H9 (cell line): ENCODE measurements around the gene COA4. TPM values are rescaled to one million over a fixed set of nuclear protein-coding genes. Genes with fewer than 3 reads are reported as not detected.
A peak's percentile ranks its signal among the peaks of the same experiment; 100 is the strongest.

Experiments
- DNase-seq: peaks from one replicate; pipeline ENCODE4 v3.0.0-alpha.2; 2017
- H2AFZ ChIP-seq: one replicate; pipeline ENCODE4 v1.6.1; 2013; ENCODE audit warnings: mild to moderate bottlenecking, low read length, control low read depth, moderate library complexity
- H2AK5ac ChIP-seq: 2 replicates; pipeline ENCODE4 v1.6.1; 2013; ENCODE audit warnings: low read length, control low read depth, mixed read lengths; ENCODE audit not compliant: insufficient read length
- H2BK120ac ChIP-seq: one replicate; pipeline ENCODE4 v1.6.1; 2013; ENCODE audit warnings: low read depth, mild to moderate bottlenecking, low read length, control low read depth, inconsistent platforms; ENCODE audit not compliant: poor library complexity, severe bottlenecking
- H2BK12ac ChIP-seq: 2 replicates; pipeline ENCODE4 v1.6.1; 2013; ENCODE audit warnings: low read length, control low read depth, mixed read lengths, low read depth; ENCODE audit not compliant: insufficient read length
- H2BK15ac ChIP-seq: 2 replicates; pipeline ENCODE4 v1.6.1; 2013; ENCODE audit warnings: low read depth, low read length, control low read depth
- H2BK20ac ChIP-seq: one replicate; pipeline ENCODE4 v1.6.1; 2013; ENCODE audit warnings: low read depth, mild to moderate bottlenecking, low read length, control low read depth, inconsistent platforms; ENCODE audit not compliant: poor library complexity, severe bottlenecking
- H2BK5ac ChIP-seq: 2 replicates; pipeline ENCODE4 v1.6.1; 2013; ENCODE audit warnings: low read length, control low read depth, mixed read lengths; ENCODE audit not compliant: insufficient read length
- H3K14ac ChIP-seq: 2 replicates; pipeline ENCODE4 v1.6.1; 2013; ENCODE audit warnings: low read length, control low read depth; ENCODE audit not compliant: insufficient read depth
- H3K18ac ChIP-seq: 2 replicates; pipeline ENCODE4 v1.6.1; 2013; ENCODE audit warnings: low read depth, mild to moderate bottlenecking, mixed read lengths, low read length, control low read depth; ENCODE audit not compliant: insufficient read length
- H3K23ac ChIP-seq: 2 replicates; pipeline ENCODE4 v1.6.1; 2013; ENCODE audit warnings: low read length, control low read depth, mixed read lengths, low read depth; ENCODE audit not compliant: insufficient read length
- H3K23me2 ChIP-seq: 2 replicates; pipeline ENCODE4 v1.6.1; 2013; ENCODE audit warnings: low read depth, mild to moderate bottlenecking, mixed read lengths, low read length, control low read depth; ENCODE audit not compliant: insufficient read length, poor library complexity, severe bottlenecking
- H3K27ac ChIP-seq: 2 replicates; pipeline ENCODE4 v1.5.1; 2013; ENCODE audit warnings: low read length, control low read depth, mixed read lengths, low read depth; ENCODE audit not compliant: insufficient read length
- H3K27me3 ChIP-seq: 2 replicates; pipeline ENCODE4 v1.6.1; 2013; ENCODE audit warnings: low read length, control low read depth, inconsistent platforms; ENCODE audit not compliant: insufficient read depth
- H3K4ac ChIP-seq: 2 replicates; pipeline ENCODE4 v1.6.1; 2013; ENCODE audit warnings: low read depth, mild to moderate bottlenecking, control low read depth, inconsistent platforms, low read length, moderate library complexity
- H3K4me1 ChIP-seq: 2 replicates; pipeline ENCODE4 v1.6.1; 2013; ENCODE audit warnings: low read length, control low read depth, inconsistent platforms; ENCODE audit not compliant: insufficient read depth
- H3K4me2 ChIP-seq: 2 replicates; pipeline ENCODE4 v1.6.1; 2013; ENCODE audit warnings: low read length, control low read depth, mixed read lengths; ENCODE audit not compliant: insufficient read length, insufficient read depth
- H3K56ac ChIP-seq: 2 replicates; pipeline ENCODE4 v1.6.1; 2013; ENCODE audit warnings: low read depth, mild to moderate bottlenecking, mixed read lengths, low read length, control low read depth; ENCODE audit not compliant: insufficient read length
- H3K79me1 ChIP-seq: 2 replicates; pipeline ENCODE4 v1.6.1; 2013; ENCODE audit warnings: low read depth, mild to moderate bottlenecking, moderate library complexity, low read length, control low read depth, inconsistent platforms; ENCODE audit not compliant: insufficient read depth, poor library complexity, severe bottlenecking
- H3K79me2 ChIP-seq: 2 replicates; pipeline ENCODE4 v1.6.1; 2013; ENCODE audit warnings: low read length, control low read depth, inconsistent platforms; ENCODE audit not compliant: insufficient read depth
- H3K9ac ChIP-seq: 2 replicates; pipeline ENCODE4 v1.6.1; 2013; ENCODE audit warnings: low read length, control low read depth, mixed read lengths; ENCODE audit not compliant: insufficient read length; ENCODE audit errors: extremely low read depth
- H3K9me3 ChIP-seq: one replicate; pipeline ENCODE4 v1.6.1; 2013; ENCODE audit warnings: low read depth, low read length, inconsistent platforms; ENCODE audit not compliant: control insufficient read depth
- H3T11ph ChIP-seq: one replicate; pipeline ENCODE4 v1.6.1; 2013; ENCODE audit warnings: mild to moderate bottlenecking, low read length, control low read depth, inconsistent platforms
- H4K20me1 ChIP-seq: one replicate; pipeline ENCODE4 v1.6.1; 2013; ENCODE audit not compliant: control insufficient read depth, insufficient read length, insufficient read depth
- H4K5ac ChIP-seq: 2 replicates; pipeline ENCODE4 v1.6.1; 2013; ENCODE audit warnings: low read depth, mild to moderate bottlenecking, mixed read lengths, low read length, control low read depth; ENCODE audit not compliant: insufficient read length
- H4K8ac ChIP-seq: replicated peaks from 2 replicates; pipeline ENCODE4 v1.6.1; 2013; ENCODE audit warnings: low read length, control low read depth, mixed read lengths, low read depth; ENCODE audit not compliant: insufficient read length
- H4K91ac ChIP-seq: 2 replicates; pipeline ENCODE4 v1.6.1; 2013; ENCODE audit warnings: low read depth, mild to moderate bottlenecking, moderate library complexity, mixed read lengths, low read length, control low read depth; ENCODE audit not compliant: insufficient read length
- H3K27ac Mint-ChIP-seq, 3 experiments: 2 replicates in 2 of 3; 3 replicates in 1 of 3; pipeline ENCODE4 v1.8.0; 2020 to 2021; ENCODE audit warnings: mixed read lengths in 3 of 3, mild to moderate bottlenecking in 1 of 3, moderate library complexity in 1 of 3
- H3K27me3 Mint-ChIP-seq: 2 replicates; pipeline ENCODE4 v1.8.0; 2021; ENCODE audit warnings: low read depth, mild to moderate bottlenecking, moderate library complexity, mixed read lengths
- H3K36me3 Mint-ChIP-seq, 3 experiments: 2 replicates in 2 of 3; 3 replicates in 1 of 3; pipeline ENCODE4 v1.8.0; 2020 to 2021; ENCODE audit warnings: low read depth in 3 of 3, mixed read lengths in 3 of 3; ENCODE audit not compliant: insufficient read depth in 1 of 3
- H3K4me1 Mint-ChIP-seq, 2 experiments: 2 replicates each; pipeline ENCODE4 v1.8.0; 2020; ENCODE audit warnings: mixed read lengths in 2 of 2
- H3K4me3 Mint-ChIP-seq, 2 experiments: 2 replicates in 1 of 2; 3 replicates in 1 of 2; pipeline ENCODE4 v1.8.0; 2020 to 2021; ENCODE audit warnings: mild to moderate bottlenecking in 2 of 2, mixed read lengths in 2 of 2, moderate library complexity in 1 of 2
- H3K9me3 Mint-ChIP-seq, 2 experiments: 2 replicates in 1 of 2; 3 replicates in 1 of 2; pipeline ENCODE4 v1.8.0; 2020; ENCODE audit warnings: mild to moderate bottlenecking in 2 of 2, mixed read lengths in 2 of 2, moderate library complexity in 1 of 2
- WGBS: extraction: QIAGEN DNeasy Blood & Tissue Kit; methylation state at CpG from one replicate; pipeline ENCODE4 v1.1.7; 2013; ENCODE audit warnings: missing lambda C conversion rate, low lambda C conversion rate, mixed read lengths; ENCODE audit not compliant: insufficient read length; ENCODE audit errors: extremely low coverage; 5-methylcytosine and 5-hydroxymethylcytosine counted together
- long read RNA-seq: library from polyadenylated mRNA; unstranded; transcript quantifications from one replicate; pipeline ENCODE4 v2.0.0, GENCODE V29; 2020
- total RNA-seq: library from RNA; stranded (reverse); gene quantifications from 2 replicates; pipeline ENCODE4 v1.2.1, GENCODE V29; 2021
- TF ChIP-seq, protein P1 (sequence below): fragments of 200-600 bp; sonication (generic); conservative IDR thresholded peaks from 3 replicates; pipeline ENCODE4 v1.8.0; 2021; ENCODE audit warnings: antibody characterized with exemption, mild to moderate bottlenecking

Gene COA4
- 115 and 116 TPM in 2 replicates for total RNA-seq
- long read RNA-seq, transcript COA4-202 (3 exons, 582 nt): minor isoform, 5 of 68 reads
- long read RNA-seq, transcript COA4-201 (2 exons, 960 nt): major isoform, 53 of 68 reads
- long read RNA-seq, partial matches to known transcripts: 0 of 68 reads
- long read RNA-seq, other reads (novel, unspliced or antisense): 7 of 68 reads

DNA sequence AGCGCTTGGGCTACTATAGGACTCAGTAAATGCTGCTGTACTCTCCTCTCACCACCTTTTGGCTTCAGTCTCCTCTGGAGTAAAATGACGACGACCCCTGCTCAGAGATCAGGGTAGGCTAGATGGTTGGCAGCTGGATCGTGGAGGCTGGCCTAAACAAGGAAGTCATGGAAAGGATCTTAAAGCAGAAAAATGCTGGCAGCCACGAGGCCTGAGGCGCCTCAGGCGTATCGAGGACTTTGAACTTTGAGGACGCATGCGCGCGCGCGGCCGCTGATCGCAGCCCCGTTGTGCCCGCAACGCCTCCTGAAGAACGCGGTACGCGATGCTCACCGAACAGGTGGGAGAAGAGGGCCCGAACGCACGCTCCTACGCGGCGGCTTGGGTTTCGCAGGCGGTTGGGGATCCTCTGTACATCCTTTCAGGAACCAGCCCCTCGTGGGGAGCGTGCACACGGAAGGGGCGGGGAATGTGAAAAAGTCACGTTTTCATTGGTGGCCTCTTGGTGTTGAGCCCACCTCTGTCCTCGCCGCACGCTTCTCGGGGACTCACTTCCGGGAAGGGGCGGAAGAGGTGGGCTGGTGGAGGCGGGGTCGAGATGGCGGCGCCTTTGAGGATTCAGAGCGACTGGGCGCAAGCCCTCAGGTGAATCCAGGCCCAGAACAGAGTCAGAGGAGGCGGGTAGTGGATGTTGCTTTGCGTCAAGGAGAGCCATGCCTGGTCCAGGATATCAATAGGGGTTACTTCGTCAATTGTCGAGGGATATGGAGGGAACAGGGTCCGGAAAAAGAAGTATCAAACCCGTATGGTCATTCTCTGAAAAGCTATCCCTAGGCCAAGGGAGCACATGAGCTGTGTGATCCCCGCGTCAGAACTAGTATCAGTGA is at the start of gene COA4, which contains the start of gene PAAF1:
Gene COA4 (minus strand): TSS at position 423 of the 887 bp plus-strand sequence. CDS start 3,468 bp downstream, outside the sequence.
Gene PAAF1 (plus strand): TSS at position 576 of the 887 bp plus-strand sequence. CDS start 23 bp downstream, at position 599.
- no peak within 1 kb of the TSS for H2BK12ac ChIP-seq
- H3K4me2 ChIP-seq: peak within 1 kb of the TSS; percentile 99
- no CpG with 5 or more reads among the region's 57 CpGs for WGBS
- H3K18ac ChIP-seq: peak within 1 kb of the TSS; percentile 93
- peak within 1 kb of the TSS; percentile 86 to 98 for H3K4me3 Mint-ChIP-seq
- peak within 1 kb of the TSS; percentile 93 for H3K9ac ChIP-seq
- no peaks in the 10 kb centered on the region for H3K9me3 ChIP-seq
- H3K79me1 ChIP-seq: peaks cover 12% of the 10 kb centered on the region
- no peaks in the 10 kb centered on the region for H3K27me3 ChIP-seq
- H4K20me1 ChIP-seq: no peaks in the 10 kb centered on the region
- no peak within 1 kb of the TSS for H3T11ph ChIP-seq
- peaks cover 9% of the 10 kb centered on the region; the same call in 1 of the 2 replicates for H3K79me2 ChIP-seq
- no peak within 1 kb of the TSS for H2BK120ac ChIP-seq
- TF ChIP-seq, protein P1, sequence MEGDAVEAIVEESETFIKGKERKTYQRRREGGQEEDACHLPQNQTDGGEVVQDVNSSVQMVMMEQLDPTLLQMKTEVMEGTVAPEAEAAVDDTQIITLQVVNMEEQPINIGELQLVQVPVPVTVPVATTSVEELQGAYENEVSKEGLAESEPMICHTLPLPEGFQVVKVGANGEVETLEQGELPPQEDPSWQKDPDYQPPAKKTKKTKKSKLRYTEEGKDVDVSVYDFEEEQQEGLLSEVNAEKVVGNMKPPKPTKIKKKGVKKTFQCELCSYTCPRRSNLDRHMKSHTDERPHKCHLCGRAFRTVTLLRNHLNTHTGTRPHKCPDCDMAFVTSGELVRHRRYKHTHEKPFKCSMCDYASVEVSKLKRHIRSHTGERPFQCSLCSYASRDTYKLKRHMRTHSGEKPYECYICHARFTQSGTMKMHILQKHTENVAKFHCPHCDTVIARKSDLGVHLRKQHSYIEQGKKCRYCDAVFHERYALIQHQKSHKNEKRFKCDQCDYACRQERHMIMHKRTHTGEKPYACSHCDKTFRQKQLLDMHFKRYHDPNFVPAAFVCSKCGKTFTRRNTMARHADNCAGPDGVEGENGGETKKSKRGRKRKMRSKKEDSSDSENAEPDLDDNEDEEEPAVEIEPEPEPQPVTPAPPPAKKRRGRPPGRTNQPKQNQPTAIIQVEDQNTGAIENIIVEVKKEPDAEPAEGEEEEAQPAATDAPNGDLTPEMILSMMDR: no peak
- H3K56ac ChIP-seq: peak within 1 kb of the TSS; percentile 45
- peak; percentile 97 for DNase-seq
- H3K23ac ChIP-seq: no peak within 1 kb of the TSS
- H3K9me3 Mint-ChIP-seq: no peaks in the 10 kb centered on the region; a peak in 1 of 5 replicates
- H4K5ac ChIP-seq: peak within 1 kb of the TSS; percentile 37
- no peak within 1 kb of the TSS for H2BK15ac ChIP-seq
- H3K27ac ChIP-seq: peak within 1 kb of the TSS; percentile 76
- H3K23me2 ChIP-seq: peaks cover 11% of the 10 kb centered on the region
- no peak within 1 kb of the TSS for H4K91ac ChIP-seq
- H3K27ac Mint-ChIP-seq: peak within 1 kb of the TSS; percentile 99 to 100 (median 100)
- peaks cover 21 to 50% (median 48%) of the 10 kb centered on the region in 3 experiments; a peak in 6 of 7 replicates for H3K36me3 Mint-ChIP-seq
- no peak within 1 kb of the TSS for H4K8ac ChIP-seq
- H2AK5ac ChIP-seq: no peak within 1 kb of the TSS
- H3K27me3 Mint-ChIP-seq: no peaks in the 10 kb centered on the region
- H2BK20ac ChIP-seq: no peak within 1 kb of the TSS
- H2AFZ ChIP-seq: peak within 1 kb of the TSS; percentile 5
- H3K14ac ChIP-seq: peak within 1 kb of the TSS; percentile 77
- no peak within 1 kb of the TSS for H3K4ac ChIP-seq
- peak within 1 kb of the TSS; percentile 4 for H2BK5ac ChIP-seq
- H3K4me1 ChIP-seq: 0 out of 2 replicates have a peak, but pooled peaks cover 3% of the 10 kb centered on the region
- peaks cover 18 to 23% of the 10 kb centered on the region in 2 experiments for H3K4me1 Mint-ChIP-seq
